GM20000 (cell line): ENCODE data around the gene ZSCAN21.

Experiments
- DNase-seq: peaks from one replicate; pipeline ENCODE4 v3.0.0; 2012; ENCODE audit warnings: low spot score
- TF ChIP-seq, protein P1 (sequence below): IDR thresholded peaks from 2 replicates; pipeline ENCODE4 v1.5.1; 2012; ENCODE audit warnings: mild to moderate bottlenecking, control low read depth; ENCODE audit errors: extremely low read depth, missing control alignments

The ZSCAN21 gene

GRCh38 chr7:100088095-100088620, 38.6 kb downstream of the ZSCAN21 start:
- TF ChIP-seq, protein P1, sequence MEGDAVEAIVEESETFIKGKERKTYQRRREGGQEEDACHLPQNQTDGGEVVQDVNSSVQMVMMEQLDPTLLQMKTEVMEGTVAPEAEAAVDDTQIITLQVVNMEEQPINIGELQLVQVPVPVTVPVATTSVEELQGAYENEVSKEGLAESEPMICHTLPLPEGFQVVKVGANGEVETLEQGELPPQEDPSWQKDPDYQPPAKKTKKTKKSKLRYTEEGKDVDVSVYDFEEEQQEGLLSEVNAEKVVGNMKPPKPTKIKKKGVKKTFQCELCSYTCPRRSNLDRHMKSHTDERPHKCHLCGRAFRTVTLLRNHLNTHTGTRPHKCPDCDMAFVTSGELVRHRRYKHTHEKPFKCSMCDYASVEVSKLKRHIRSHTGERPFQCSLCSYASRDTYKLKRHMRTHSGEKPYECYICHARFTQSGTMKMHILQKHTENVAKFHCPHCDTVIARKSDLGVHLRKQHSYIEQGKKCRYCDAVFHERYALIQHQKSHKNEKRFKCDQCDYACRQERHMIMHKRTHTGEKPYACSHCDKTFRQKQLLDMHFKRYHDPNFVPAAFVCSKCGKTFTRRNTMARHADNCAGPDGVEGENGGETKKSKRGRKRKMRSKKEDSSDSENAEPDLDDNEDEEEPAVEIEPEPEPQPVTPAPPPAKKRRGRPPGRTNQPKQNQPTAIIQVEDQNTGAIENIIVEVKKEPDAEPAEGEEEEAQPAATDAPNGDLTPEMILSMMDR = no peak
- no peak for DNase-seq

GRCh38 chr7:100088621-100089457, 39.3 kb downstream of the ZSCAN21 start, which contains the start of gene COPS6:
COPS6 (plus strand) TSS chr7:100088969; CDS start chr7:100088991, 22 bp downstream.
- TF ChIP-seq, protein P1 = no peak
- peak; percentile 91 for DNase-seq

DNA sequence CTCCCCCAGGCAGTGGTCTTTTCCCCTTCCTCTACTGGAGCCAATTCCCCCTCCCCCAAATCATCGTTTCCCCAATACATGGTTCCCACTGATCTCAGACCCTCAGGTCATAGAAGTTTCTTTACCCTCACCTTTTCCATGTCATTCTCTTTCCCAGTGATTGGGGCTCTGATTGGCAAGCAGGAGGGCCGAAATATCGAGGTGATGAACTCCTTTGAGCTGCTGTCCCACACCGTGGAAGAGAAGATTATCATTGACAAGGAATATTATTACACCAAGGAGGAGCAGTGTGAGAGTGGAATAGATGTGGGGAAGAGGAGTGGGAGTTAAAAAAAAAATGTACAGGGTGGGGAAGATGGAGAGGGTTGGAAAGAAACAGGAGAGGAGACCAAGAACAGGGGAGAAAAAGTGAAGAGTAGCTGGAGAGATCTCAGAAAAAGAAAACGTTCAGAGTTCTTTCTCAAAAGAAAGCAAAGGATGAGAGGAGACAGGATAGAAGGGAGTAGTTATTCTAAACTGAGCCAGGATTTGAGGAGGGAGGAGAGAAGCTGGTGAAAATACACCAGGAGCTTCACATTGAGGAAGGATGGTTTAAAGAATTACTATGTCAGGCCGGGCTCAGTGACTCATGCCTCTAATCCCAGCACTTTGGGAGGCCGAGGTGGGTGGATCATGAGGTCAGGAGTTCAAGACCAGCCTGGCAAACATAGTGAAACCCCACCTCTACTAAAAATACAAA, 40.1 kb downstream of the ZSCAN21 start:
- TF ChIP-seq, protein P1 = no peak
- DNase-seq = no peak

DNA sequence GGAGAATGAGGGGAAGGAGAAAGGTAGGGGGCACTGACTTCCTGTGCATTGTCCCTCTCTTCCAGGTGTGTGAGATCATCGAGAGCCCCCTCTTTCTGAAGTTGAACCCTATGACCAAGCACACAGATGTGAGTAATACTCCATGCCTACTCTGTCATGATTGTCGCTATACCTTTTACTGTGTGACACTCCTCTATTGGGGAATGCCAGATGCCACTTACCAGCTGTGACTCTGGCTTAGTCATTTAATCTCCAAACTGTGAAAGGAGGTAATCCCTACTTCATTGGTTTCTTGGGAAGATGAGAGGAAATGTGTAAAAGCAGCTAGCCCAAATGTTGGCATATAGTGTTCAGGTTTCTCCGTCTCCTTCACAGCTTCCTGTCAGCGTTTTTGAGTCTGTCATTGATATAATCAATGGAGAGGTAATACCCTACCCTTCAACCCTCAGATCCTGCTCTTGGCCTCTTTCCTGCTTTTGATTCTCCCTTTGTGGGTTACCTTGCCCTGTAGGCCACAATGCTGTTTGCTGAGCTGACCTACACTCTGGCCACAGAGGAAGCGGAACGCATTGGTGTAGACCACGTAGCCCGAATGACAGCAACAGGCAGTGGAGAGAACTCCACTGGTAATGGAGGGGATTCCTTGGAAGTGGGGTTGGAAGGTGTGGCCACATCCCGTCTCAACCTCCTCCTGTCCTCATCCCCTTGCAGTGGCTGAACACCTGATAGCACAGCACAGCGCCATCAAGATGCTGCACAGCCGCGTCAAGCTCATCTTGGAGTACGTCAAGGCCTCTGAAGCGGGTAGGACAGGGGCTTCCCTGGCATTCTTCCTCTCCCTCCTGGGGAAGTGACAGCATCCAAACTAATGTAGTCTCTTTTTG, 41.2 kb downstream of the ZSCAN21 start:
- TF ChIP-seq, protein P1 = no peak
- no peak for DNase-seq

- DNase-seq = no peak
- TF ChIP-seq, protein P1 = no peak
Observed at GRCh38 chr7:100091411-100092181, 42.0 kb downstream of the ZSCAN21 start.

DNA sequence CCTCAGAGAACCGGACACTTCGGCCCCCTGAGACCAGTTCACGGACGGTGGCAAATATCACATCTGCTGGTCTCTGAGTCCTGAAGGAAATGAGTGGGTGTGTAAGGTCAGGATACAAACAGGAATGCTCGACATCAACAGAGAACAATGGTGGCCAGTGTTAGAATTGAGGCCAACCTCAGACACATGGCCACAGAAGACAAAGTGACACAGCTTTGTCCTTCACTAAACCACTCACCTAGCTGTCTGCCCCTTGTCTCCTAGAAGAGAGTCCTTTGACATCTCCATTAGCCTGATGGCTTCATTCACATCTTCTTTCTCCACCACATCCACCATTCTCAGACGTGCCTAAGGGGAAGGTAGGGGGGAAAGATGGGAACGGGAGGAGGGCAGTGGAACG, 43.5 kb downstream of the ZSCAN21 start:
- DNase-seq = no peak
- TF ChIP-seq, protein P1 = no peak
